ENCODE measurements around the gene IRX6.
A peak's percentile ranks its signal among the peaks of the same experiment; 100 is the strongest.

The IRX6 gene

DNA sequence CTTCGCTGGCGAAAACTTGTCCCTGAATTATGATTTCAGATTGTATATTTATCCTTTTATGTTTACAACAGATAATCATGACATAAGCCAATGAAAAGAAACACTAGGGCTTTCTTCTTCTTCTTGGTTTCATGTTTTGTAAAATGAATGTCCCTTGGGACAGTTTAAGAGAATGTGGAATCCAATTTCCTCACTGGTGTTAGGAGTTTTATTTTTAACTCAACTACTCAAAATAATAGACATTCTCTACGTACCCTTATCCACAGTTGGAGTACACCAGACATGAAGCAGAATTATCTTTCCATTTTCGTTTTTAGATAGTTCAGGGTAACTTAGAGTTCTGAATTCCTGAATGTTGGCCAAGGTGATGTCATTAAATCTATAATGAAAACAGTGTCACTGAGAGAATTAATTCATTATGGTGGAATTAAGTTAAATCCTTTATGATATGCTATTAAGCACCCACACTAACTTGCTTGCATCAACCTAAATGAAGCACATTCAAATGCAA lies 43.4 kb downstream of the IRX6 start:
- no peak for TF ChIP-seq GATA2 (IDR thresholded peaks at IDR 0.05; ENCODE audit: low read depth, low read length)
- no peak for TF ChIP-seq GATA3 (IDR thresholded peaks at IDR 0.05; ENCODE audit: low read depth, low read length)

- TF ChIP-seq GATA3 (IDR thresholded peaks at IDR 0.05; ENCODE audit: low read depth, low read length) (no peak), GATA2 (IDR thresholded peaks at IDR 0.05; ENCODE audit: low read depth, low read length) (no peak)
Observed at GRCh38 chr16:55367866-55368603, 44.0 kb downstream of the IRX6 start.

- TF ChIP-seq GATA2 (IDR thresholded peaks at IDR 0.05; ENCODE audit: low read depth, low read length) = no peak
- no peak for TF ChIP-seq GATA3 (IDR thresholded peaks at IDR 0.05; ENCODE audit: low read depth, low read length)
Observed at GRCh38 chr16:55369151-55369550, 45.1 kb downstream of the IRX6 start.

GRCh38 chr16:55370762-55371482 lies 46.9 kb downstream of the IRX6 start:
- no peak for TF ChIP-seq GATA2 (IDR thresholded peaks at IDR 0.05; ENCODE audit: low read depth, low read length)
- no peak for TF ChIP-seq GATA3 (IDR thresholded peaks at IDR 0.05; ENCODE audit: low read depth, low read length)

- TF ChIP-seq GATA3 (IDR thresholded peaks at IDR 0.05; ENCODE audit: low read depth, low read length) (peak; percentile 31; the same call in 1 of the 2 replicates), GATA2 (IDR thresholded peaks at IDR 0.05; ENCODE audit: low read depth, low read length) (peak; percentile 59)
Observed at GRCh38 chr16:55372792-55373488, 48.9 kb downstream of the IRX6 start.

DNA sequence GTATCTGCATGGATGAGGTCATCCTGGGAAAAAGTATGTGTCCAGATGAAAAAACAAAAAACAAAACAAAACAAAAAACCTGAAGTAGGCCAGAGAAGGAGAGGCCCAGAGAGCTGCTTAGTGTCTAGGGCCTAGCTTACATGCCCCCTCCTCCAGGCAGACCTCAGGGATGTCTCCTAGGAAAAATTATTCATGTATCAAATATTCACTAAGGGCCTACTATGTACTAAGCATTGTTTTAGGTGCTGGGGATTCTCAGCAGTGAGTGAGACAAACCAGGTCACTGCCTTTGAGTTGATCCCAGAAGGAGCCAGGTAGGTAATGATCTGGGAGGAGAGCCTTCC lies 49.5 kb downstream of the IRX6 start:
- TF ChIP-seq GATA3 (IDR thresholded peaks at IDR 0.05; ENCODE audit: low read depth, low read length) (no peak), GATA2 (IDR thresholded peaks at IDR 0.05; ENCODE audit: low read depth, low read length) (no peak)

- no peak for TF ChIP-seq GATA3 (IDR thresholded peaks at IDR 0.05; ENCODE audit: low read depth, low read length)
- no peak for TF ChIP-seq GATA2 (IDR thresholded peaks at IDR 0.05; ENCODE audit: low read depth, low read length)
Observed at GRCh38 chr16:55376045-55376444, 52.0 kb downstream of the IRX6 start.

- TF ChIP-seq GATA3 (IDR thresholded peaks at IDR 0.05; ENCODE audit: low read depth, low read length) = no peak
- no peak for TF ChIP-seq GATA2 (IDR thresholded peaks at IDR 0.05; ENCODE audit: low read depth, low read length)
Observed at GRCh38 chr16:55376567-55377167, 52.7 kb downstream of the IRX6 start.

- TF ChIP-seq GATA3 (IDR thresholded peaks at IDR 0.05; ENCODE audit: low read depth, low read length) = no peak
Observed at GRCh38 chr16:55377840-55378239, 53.8 kb downstream of the IRX6 start.

- TF ChIP-seq GATA2 (IDR thresholded peaks at IDR 0.05; ENCODE audit: low read depth, low read length) (no peak), GATA3 (IDR thresholded peaks at IDR 0.05; ENCODE audit: low read depth, low read length) (no peak)
Observed at GRCh38 chr16:55378616-55379015, 54.6 kb downstream of the IRX6 start.

DNA sequence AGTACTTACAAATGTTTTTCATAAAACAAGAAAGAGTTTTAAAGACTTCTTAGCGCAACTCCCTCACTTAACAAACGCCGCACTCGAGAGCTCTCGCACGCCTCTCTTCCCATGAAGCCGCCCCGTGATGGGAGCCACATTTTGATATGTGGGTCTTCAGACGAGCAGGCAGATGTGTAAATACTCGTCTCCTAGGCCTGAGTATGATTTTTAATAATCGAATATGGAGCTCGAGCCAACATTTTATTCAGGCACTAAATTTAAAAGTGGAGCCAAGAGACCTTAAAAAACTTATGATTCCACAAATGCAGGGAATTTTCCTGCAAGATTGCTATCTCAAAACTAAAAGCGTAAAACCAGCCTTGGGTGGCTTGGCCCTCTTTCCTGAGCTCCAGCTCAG lies 55.4 kb downstream of the IRX6 start:
- TF ChIP-seq GATA2 (IDR thresholded peaks at IDR 0.05; ENCODE audit: low read depth, low read length) = peak; percentile 41; the same call in 1 of the 2 replicates
- no peak for TF ChIP-seq GATA3 (IDR thresholded peaks at IDR 0.05; ENCODE audit: low read depth, low read length)

GRCh38 chr16:55379876-55380390 lies 55.9 kb downstream of the IRX6 start:
- TF ChIP-seq GATA2 (IDR thresholded peaks at IDR 0.05; ENCODE audit: low read depth, low read length) (no peak), GATA3 (IDR thresholded peaks at IDR 0.05; ENCODE audit: low read depth, low read length) (no peak)

Data from SH-SY5Y (cell line).